ENCODE measurements around the gene TMOD1.

The TMOD1 gene

DNA sequence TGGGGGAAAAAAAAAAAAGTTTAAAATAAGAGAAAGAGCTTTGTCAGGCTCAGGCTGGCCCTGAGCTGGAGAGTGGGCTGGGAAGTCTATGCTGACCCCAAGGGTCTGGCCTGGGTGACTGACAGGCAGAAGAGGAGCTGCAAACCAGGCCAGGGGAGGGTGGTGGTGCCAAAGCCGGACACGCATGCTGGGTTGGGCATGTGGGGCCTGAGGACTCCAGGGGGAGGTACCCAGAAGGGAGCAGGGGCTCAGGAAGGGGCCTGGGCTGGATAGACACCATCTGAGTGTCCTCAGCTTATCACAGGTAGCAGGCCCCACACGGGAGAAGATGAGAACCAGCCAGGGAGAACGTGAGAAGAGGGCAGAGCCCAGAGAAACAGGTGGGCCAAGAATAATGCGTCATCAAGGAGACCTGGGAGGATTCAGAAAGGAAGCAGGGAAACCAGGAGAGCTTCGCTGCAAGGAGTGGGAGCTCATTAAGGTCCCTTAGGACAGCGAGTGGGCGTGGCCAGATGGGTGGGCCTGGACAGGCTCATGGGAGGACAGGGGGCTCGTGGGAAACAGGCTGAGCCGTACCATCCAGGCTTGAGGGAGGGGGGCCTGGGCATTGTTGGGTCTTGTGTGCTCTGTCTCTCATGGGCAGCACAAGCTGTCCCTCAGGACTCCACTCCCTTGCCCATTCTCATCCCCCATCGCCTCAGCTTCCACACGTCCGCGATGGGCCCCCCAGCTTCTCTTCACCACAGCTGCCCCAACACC, 16.0 kb downstream of the TMOD1 start:
- Histone ChIP-seq H3K9ac (ENCODE audit: low read length) (no peak overlapping the region), H3K79me2 (ENCODE audit: insufficient read depth, low read length) (no peaks in the 10 kb centered on the region)

DNA sequence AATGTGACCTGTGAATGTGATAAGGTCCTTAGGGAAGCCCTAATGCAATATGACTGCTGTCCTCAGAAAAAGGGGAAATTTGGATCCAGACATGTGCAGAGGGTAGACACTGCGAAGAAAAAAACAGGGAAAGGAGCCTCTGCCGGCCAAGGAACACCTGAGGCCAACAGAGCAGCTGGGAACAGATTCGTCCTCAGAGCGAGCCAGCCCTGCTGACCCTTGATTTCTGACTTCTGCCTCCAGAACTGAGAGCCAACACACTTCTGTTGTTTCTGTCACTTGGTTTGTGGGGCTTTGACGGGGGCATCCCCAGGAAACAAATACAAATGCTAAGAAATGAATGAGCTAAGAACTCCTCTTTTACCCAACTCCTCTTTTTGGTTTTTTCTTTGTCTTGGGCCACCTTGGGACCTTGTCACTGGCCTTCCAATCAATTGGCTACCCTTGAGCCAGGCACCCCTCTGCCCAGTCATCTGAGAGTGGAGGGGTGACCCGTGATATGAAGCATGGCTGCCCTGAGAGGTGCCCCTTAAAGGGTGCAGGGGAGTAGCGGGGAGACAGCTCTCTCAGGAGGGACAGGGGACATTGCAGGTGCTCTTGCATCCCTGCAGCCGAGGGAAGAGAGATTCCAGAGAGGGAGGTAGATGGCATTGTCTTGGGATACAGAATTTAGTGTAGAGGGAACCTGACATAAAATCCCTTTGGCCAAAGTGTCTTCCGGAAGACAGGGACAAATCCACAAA, 16.9 kb downstream of the TMOD1 start:
- H3K4me3 ChIP-seq (ENCODE audit: low read depth, low read length, poor library complexity, severe bottlenecking) = no peak overlapping the region
- no peaks in the 10 kb centered on the region for H4K20me1 ChIP-seq (ENCODE audit: insufficient read depth, low read length)
- no peaks in the 10 kb centered on the region for H3F3A ChIP-seq (ENCODE audit: insufficient read depth, low read length)
- no peaks in the 10 kb centered on the region for H3K9me3 ChIP-seq (ENCODE audit: low read length)
- no peaks in the 10 kb centered on the region for H3K9me2 ChIP-seq (ENCODE audit: low read depth, low read length)
- no peaks in the 10 kb centered on the region for H3K79me2 ChIP-seq (ENCODE audit: insufficient read depth, low read length)
- no peak overlapping the region for H2AFZ ChIP-seq (ENCODE audit: low read length)
- no peak overlapping the region for H3K4me2 ChIP-seq (ENCODE audit: low read length)
- TF ChIP-seq, protein P1, sequence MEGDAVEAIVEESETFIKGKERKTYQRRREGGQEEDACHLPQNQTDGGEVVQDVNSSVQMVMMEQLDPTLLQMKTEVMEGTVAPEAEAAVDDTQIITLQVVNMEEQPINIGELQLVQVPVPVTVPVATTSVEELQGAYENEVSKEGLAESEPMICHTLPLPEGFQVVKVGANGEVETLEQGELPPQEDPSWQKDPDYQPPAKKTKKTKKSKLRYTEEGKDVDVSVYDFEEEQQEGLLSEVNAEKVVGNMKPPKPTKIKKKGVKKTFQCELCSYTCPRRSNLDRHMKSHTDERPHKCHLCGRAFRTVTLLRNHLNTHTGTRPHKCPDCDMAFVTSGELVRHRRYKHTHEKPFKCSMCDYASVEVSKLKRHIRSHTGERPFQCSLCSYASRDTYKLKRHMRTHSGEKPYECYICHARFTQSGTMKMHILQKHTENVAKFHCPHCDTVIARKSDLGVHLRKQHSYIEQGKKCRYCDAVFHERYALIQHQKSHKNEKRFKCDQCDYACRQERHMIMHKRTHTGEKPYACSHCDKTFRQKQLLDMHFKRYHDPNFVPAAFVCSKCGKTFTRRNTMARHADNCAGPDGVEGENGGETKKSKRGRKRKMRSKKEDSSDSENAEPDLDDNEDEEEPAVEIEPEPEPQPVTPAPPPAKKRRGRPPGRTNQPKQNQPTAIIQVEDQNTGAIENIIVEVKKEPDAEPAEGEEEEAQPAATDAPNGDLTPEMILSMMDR (IDR thresholded peaks at IDR 0.05; ENCODE audit: low read length) = no peak
- TF ChIP-seq EZH2 (IDR thresholded peaks at IDR 0.05; ENCODE audit: borderline replicate concordance, low read length) = no peak
- no peak overlapping the region for H3K27ac ChIP-seq (ENCODE audit: low read depth, low read length, poor library complexity, severe bottlenecking)
- no peaks in the 10 kb centered on the region for H3K27me3 ChIP-seq (ENCODE audit: insufficient read depth, low read length)
- H3K9ac ChIP-seq (ENCODE audit: low read length) = no peak overlapping the region
- H3K36me3 ChIP-seq (ENCODE audit: insufficient read depth, low read length) = no peaks in the 10 kb centered on the region
- H3K4me1 ChIP-seq (ENCODE audit: insufficient read depth, low read length, severe bottlenecking) = no peaks in the 10 kb centered on the region

More for the DNA sequence above, 16.0 kb downstream of the TMOD1 start:
- Histone ChIP-seq H4K20me1 (ENCODE audit: insufficient read depth, low read length) (no peaks in the 10 kb centered on the region), H2AFZ (ENCODE audit: low read length) (no peak overlapping the region), H3F3A (ENCODE audit: insufficient read depth, low read length) (no peaks in the 10 kb centered on the region), H3K4me2 (ENCODE audit: low read length) (no peak overlapping the region), H3K36me3 (ENCODE audit: insufficient read depth, low read length) (no peaks in the 10 kb centered on the region), H3K4me1 (ENCODE audit: insufficient read depth, low read length, severe bottlenecking) (no peaks in the 10 kb centered on the region), H3K9me2 (ENCODE audit: low read depth, low read length) (no peaks in the 10 kb centered on the region), H3K27ac (ENCODE audit: low read depth, low read length, poor library complexity, severe bottlenecking) (no peak overlapping the region), H3K4me3 (ENCODE audit: low read depth, low read length, poor library complexity, severe bottlenecking) (no peak overlapping the region), H3K9me3 (ENCODE audit: low read length) (no peaks in the 10 kb centered on the region), H3K27me3 (ENCODE audit: insufficient read depth, low read length) (no peaks in the 10 kb centered on the region)
- TF ChIP-seq, protein P1 (IDR thresholded peaks at IDR 0.05; ENCODE audit: low read length) = no peak
- TF ChIP-seq EZH2 (IDR thresholded peaks at IDR 0.05; ENCODE audit: borderline replicate concordance, low read length) = no peak

GRCh38 chr9:97518909-97519307, 17.4 kb downstream of the TMOD1 start:
- H3K4me3 ChIP-seq (ENCODE audit: low read depth, low read length, poor library complexity, severe bottlenecking) = no peak overlapping the region
- H3K9ac ChIP-seq (ENCODE audit: low read length) = no peak overlapping the region
- no peaks in the 10 kb centered on the region for H3K9me2 ChIP-seq (ENCODE audit: low read depth, low read length)
- H3K36me3 ChIP-seq (ENCODE audit: insufficient read depth, low read length) = no peaks in the 10 kb centered on the region
- no peaks in the 10 kb centered on the region for H3F3A ChIP-seq (ENCODE audit: insufficient read depth, low read length)
- H3K27me3 ChIP-seq (ENCODE audit: insufficient read depth, low read length) = no peaks in the 10 kb centered on the region
- H3K79me2 ChIP-seq (ENCODE audit: insufficient read depth, low read length) = no peaks in the 10 kb centered on the region
- no peak for TF ChIP-seq EZH2 (IDR thresholded peaks at IDR 0.05; ENCODE audit: borderline replicate concordance, low read length)
- TF ChIP-seq, protein P1 (IDR thresholded peaks at IDR 0.05; ENCODE audit: low read length) = no peak
- H3K4me1 ChIP-seq (ENCODE audit: insufficient read depth, low read length, severe bottlenecking) = no peaks in the 10 kb centered on the region
- no peaks in the 10 kb centered on the region for H4K20me1 ChIP-seq (ENCODE audit: insufficient read depth, low read length)
- no peak overlapping the region for H3K4me2 ChIP-seq (ENCODE audit: low read length)
- no peak overlapping the region for H3K27ac ChIP-seq (ENCODE audit: low read depth, low read length, poor library complexity, severe bottlenecking)
- H3K9me3 ChIP-seq (ENCODE audit: low read length) = no peaks in the 10 kb centered on the region
- H2AFZ ChIP-seq (ENCODE audit: low read length) = no peak overlapping the region
